HuH-7.5 (cell line): Measurements from ENCODE around the gene MRPS35.
A peak's percentile ranks its signal among the peaks of the same experiment; 100 is the strongest.

Experiments
- DNase-seq: peaks from one replicate; pipeline ENCODE4 v3.0.0; 2011; ENCODE audit warnings: low spot score

Gene MRPS35

DNA sequence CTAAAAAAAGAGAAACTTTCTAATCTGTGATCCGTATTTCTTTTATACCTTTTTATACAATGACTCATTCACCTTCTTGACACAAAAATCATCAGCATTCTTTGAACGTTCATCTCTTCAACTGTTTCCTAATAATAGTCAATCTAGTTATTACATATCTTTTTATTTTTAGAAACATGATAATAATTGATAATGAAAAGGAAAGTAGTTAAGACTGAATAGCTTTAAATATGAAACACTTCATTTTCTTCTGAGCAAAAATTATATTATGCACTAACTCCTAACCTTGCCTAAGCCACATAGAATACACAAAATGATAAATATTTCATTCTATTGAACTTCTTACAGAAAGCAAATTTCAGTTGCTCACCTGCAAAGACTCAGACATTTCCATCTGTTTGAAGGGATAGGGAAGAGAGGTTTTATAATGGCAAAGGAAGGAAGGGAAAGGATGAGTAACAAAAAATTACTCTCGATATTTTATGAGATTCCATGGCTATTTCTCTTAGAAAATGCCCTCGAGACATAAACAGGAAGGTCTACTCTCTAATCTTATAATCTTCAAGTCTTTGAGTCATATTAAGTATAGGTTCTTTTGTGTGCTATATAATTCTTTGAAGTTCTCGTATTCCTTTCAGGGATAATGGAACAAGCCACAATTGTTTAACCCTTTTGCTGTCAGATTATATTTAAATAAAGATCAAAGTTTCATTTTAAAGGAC lies 61.9 kb downstream of the MRPS35 start:
- DNase-seq, result no peak

DNA sequence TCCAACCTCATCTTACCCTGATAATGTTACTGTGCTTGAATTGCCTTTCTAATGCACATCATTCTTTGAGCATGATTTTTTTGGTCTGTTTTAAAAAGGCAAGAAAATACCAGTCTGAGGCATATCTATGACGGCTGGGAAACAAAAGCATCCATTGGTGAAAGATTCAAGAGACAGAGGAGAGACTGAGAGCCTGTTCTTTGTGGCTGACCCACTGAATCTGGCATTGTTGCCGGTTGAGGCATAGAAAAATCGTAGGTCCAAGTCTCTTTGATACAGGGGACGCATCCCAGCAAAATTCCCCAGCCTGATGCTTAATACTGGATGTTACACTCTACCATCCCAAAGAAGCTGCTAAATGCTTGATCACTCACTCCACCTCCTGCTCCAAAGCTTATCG lies 66.5 kb downstream of the MRPS35 start:
- DNase-seq, result no peak

DNA sequence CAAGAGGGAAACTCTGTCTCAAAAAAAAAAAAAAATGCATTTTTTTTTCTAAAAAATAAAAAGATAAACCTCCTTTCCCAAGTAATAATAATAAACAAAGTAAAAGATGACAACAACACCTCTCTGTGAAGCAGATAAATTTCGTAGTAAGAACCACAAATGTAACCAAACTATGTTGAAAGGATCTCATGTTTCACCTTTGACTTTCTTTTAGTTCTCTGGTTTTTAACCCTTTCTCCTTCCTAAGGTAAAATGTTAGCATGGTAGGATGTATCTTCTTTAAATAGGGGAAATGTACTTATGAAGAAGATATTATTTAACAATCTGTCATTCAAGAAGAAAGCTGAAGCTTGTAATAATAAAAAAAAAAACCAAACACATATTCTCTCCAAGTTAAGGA lies 67.6 kb downstream of the MRPS35 start:
- no peak for DNase-seq

DNA sequence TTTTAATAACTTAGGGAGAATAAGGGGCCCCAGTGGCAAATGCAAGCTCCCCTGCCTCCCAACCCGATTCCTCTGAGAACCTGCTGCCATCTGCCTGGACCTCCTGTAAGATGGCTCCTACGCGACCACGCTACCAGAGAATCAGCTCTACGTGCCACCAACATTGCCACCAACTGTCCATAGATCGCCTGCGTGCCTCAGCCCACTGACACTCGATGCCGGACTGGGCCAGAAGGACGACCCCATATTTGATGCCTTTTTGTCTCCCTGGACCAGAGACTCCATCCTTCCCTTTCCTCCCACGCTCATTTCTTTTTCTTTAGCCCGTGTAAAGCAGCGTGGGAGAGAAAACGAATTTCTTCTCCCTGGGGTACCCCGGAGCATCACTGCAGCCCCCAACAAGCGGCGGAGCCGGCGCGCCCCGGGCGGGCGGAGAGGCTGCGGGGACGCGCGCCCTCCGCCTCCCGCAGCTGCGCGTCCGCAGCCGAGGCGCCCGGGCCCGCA lies 68.8 kb downstream of the MRPS35 start:
- peak; percentile 20 for DNase-seq

DNA sequence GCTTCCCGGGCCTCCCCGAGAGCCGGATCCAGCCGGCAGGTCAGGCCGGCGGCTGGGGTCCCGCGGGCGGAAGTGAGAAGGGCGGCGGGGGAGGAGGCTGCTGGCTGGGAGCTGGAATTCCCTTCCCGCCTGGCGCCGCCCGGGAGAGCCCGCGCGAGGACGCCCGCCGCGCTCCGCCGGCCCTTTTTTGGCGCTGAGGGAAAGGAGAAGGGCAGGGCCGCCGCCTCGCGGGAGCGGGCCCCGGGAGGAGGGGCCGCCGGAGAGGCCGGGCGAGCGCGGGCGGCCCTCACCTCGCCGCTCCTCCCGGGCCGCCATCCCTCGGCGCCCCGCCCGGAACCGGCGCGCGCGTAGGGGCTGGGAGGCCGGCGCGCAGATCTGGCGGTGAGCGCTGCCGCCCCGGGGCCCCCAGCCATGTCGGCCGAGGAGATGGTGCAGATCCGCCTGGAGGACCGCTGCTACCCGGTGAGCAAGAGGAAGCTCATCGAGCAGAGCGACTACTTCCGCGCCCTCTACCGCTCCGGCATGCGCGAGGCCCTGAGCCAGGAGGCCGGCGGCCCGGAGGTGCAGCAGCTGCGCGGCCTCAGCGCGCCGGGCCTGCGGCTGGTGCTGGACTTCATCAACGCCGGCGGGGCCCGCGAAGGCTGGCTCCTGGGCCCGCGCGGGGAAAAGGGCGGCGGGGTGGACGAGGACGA lies 69.4 kb downstream of the MRPS35 start, which contains the start of the genes KLHL42 and MANSC4:
Gene KLHL42, plus strand, starts transcription at position 314 of the 692 bp plus-strand sequence. Its CDS starts 98 bp downstream, at position 412.
Gene MANSC4, minus strand, starts transcription at position 317 of the 692 bp plus-strand sequence. CDS start 8,960 bp downstream, outside the sequence.
- peak; percentile 64 for DNase-seq

DNA sequence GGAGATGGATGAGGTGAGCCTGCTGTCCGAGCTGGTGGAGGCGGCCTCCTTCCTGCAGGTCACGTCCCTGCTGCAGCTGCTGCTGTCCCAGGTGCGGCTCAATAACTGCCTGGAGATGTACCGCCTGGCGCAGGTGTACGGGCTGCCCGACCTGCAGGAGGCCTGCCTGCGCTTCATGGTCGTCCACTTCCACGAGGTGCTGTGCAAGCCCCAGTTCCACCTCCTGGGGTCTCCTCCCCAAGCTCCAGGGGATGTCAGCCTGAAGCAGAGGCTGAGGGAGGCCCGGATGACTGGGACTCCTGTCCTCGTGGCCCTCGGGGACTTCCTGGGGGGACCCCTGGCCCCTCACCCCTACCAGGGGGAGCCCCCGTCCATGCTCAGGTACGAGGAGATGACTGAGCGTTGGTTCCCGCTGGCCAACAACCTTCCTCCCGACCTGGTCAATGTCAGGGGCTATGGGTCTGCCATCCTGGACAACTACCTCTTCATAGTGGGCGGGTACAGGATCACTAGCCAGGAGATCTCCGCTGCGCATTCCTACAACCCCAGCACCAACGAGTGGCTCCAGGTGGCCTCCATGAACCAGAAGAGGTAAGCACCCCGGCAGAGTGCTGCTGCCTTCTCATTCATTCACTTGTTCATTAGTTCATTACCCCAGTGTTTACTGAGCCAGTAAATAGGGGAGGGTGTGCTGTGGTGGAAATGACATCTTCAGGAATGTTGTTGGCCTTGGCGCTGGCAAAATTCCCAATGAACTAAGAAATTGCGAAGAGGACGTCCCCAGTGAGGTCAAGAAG lies 70.2 kb downstream of the MRPS35 start:
- peak; percentile 37 for DNase-seq

DNA sequence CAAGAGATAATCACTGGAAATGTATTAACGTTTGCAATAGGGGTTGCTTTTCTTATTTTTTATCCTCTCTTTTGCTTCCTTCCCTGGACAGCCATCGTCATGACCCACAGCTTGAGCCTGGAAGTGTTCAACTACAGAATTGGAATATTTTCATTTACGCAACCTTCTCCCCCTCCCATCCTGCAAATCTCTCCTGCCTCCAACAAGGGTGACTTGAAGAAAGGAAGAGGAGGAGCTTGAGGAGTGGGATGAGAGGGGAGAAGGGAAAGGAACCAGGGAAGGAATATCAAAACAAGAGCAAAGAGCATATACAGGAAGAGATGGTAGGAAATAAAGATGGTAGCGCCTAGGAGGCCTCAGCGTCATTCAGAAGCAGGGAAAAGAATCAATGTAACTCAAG lies 71.0 kb downstream of the MRPS35 start:
- no peak for DNase-seq

DNA sequence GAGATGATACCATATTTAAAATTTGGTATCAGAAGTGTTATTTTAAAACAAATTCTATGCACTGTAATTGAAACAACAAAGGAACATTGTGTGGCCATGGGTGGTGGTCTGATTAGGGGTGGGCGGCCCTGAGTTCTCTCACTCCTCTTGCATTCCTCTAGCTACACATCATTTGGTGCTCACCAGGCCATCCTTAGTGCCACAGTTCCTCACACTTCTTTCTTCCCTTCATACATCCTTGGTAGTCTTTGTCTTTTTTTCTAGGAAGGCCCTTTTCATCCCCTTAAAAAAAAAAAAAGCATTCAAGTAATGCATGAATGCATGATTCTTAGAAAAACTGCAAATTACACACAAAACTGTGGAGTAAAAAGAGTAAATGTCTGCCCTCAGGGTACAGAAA lies 71.8 kb downstream of the MRPS35 start:
- no peak for DNase-seq

DNA sequence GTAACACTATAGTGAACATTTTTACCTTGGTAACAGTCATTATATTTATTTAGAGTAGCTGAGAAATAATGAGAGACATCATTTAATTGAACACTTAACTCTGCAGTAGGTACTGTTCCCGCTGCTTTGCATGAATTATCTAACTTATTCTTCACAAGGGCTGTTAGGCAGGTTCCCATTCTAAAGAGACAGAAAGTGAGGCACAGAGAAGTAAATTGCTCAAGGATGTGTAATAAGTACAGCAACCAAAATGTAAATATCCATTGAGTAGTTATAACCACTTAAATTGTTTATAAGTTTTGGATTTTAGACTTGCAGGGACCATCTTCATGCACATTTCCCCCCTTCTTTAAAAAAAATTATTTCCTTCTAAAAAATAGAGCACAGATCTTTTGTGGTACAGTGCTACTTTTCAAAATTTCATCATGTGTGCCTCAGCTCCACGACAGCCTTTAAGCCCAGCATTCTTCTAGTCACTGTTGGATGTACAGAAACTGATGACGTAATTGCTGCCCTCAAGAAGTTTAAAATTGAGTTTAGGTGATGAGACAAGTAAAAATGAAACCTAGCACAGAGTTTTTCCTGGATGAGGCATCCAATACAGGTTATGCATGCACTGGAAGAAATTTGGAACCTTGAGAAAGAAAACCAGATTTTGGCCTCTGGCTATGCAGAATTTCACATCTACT lies 75.4 kb downstream of the MRPS35 start:
- DNase-seq, result no peak

DNA sequence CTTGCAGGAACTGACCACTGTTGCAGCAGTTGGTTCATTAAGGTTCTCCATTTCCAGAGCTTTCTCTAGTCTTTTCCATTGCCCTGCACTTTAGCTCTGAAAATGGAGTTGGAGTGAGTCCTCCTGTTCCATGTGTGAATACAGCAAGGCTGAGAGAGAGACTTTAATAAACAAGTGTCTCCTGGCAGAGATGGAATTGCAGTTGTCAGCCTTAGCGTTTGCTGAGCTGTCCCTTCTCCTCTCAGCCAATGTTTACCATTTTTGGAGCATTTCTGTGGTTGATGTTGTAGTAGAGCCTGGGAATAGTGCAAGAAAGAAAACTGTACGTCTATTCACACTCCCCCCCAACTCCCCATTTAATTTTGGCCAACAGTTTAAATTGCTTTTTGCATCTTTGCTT lies 76.9 kb downstream of the MRPS35 start:
- DNase-seq, result no peak

DNA sequence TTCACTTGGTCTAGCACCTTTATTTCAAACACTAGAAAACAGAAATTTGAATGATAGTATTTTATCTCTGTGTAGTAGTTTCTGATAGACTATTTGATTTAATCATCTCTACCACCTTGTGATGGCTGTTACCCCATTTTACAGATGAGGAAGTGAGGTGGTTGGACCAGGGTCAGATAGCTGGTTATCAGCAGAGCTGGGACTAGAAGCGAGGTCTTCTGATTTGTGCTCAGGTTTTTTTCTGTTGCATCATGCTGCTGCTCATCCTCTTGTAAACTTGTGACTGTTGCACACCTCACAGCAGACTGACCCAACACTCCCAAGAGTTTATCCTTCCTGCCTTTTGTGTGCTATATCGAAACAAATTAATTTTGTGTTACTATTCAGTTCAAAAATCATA lies 79.5 kb downstream of the MRPS35 start:
- no peak for DNase-seq

DNA sequence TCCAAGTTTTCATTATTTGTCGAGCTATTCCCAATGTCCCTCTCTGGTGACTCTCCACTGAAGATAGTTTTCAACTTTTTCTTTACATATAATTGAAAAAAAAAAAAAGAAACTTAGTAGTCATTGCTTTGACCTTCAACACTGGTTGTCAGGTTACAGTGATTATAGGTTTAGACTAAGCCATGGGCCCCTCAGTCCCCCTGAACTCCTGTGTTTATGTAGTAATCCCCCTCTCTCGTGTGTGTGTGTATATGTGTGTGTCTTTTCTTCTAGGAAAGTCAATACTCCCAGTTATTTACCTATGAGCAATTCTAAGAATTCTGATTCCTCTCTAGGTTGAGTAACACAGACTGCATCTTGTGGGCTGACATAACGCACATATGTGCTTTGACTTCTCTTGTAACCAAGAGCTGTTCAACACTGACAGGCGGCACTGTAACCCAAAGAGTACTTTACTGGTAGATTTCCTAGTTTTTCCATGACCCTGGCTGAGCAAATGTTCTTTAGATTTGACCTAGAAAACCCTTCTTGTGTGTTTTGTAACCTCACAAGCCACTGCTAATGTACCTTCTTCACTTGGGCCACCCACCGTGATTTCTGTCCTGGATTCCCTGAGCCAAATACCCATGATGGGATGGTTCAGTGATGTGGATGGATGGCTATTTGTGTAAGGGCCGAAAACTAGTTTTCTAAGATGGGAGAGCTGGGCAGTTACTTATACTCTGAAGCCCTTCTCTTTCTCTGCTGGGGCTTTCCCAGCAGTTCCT lies 84.4 kb downstream of the MRPS35 start:
- no peak for DNase-seq

DNA sequence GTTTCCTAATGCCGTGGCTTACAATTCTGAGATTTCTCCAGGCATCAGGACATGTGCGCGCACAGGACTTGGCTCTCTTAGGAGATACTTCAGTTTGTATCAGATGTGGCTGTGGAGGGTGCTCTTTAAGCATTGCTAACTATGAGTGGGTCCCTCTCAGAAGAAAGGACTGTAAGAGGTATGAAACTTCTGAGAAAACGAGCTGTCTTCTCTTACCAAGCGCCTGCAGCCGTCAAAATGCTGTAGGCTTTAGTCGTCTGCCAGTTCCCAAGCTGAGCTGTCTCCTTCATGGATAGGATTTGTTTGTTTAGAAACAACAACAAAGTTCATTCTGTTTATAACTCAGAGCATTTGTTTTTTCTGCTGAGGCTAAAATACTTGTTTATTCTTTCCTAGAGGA lies 85.5 kb downstream of the MRPS35 start:
- DNase-seq, result no peak

DNA sequence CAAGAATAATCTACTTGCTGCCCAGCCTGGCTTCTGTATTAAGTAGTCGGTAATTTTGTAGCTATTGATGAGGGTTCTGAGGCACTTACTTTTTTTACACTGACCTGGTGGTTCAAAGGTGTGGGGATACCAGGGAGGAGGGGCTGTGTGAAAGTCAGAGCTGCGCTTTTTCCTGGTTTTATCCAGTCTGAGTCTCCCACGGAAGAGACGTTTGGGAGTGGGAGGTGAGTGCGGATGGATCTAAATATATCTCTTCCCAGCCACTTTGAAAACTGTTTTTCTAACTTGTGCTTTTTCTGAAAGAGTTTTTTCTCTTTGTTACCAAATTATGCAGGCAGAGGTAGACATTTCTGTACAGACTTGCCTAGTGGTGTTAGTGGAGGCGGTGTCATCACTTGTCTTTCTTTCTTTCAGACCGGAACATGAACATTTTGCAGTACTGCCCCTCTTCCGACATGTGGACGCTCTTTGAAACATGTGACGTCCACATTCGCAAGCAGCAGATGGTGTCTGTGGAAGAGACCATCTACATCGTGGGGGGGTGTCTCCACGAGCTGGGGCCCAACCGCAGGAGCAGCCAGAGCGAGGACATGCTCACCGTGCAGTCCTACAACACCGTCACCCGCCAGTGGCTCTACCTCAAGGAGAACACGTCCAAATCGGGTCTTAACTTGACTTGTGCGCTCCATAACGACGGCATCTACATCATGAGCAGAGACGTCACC lies 86.8 kb downstream of the MRPS35 start:
- no peak for DNase-seq

DNA sequence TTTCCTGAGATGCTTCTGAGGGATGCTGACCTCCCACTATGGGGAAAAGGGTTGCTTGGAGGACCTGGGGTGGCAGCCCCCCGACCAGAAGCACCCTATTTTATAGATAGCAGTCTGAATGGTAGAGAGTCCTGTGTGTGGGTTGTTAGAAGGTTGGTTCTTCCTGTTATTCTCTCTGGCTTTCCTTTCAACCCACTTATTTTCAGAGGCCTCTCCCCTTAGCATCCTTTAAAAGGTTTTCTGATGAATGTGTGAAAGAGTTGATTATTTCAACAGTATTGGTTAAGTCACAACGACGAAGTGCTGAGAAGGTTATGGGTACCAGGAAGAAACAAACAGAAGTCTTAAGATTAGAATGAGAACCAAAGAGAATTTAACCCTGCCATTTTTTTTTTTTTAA lies 90.2 kb downstream of the MRPS35 start:
- no peak for DNase-seq

DNA sequence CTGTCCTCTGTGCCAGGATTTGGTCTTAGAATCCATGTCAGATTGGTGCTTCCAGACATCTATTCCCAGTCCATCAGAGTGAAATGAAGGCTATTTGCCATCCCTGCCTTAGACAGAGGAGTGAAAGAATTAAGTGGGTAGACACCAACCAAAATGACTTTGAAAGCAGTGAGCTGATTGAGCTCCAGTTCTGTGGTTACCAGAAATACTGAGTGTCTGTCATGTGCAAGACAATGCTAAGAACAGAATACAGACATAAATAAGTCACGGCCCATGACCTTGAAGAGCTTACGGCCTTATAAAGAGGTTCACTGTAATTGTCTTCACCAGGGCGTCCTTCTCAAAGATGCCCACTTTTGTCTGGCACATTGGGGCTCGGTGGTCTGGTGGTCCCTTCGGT lies 91.0 kb downstream of the MRPS35 start:
- DNase-seq, result no peak

DNA sequence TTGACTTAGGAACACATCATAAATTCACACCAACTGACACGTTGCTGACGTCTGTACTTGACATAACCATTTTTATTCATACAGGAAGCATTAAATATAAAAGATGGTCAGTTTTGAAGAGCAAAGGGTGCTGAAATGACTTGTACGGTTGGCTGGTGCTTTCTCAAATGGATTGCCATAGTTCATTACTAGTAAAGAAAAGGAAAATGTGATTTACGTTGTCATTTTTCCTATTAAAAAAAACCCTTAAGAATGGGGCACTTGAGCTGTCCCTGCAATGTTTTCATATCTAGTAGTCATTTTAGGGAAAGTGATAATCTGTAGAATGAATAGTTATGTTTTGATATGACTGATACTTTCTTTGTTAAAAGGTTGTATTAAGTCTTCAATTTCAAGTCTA lies 91.9 kb downstream of the MRPS35 start:
- DNase-seq, result no peak

DNA sequence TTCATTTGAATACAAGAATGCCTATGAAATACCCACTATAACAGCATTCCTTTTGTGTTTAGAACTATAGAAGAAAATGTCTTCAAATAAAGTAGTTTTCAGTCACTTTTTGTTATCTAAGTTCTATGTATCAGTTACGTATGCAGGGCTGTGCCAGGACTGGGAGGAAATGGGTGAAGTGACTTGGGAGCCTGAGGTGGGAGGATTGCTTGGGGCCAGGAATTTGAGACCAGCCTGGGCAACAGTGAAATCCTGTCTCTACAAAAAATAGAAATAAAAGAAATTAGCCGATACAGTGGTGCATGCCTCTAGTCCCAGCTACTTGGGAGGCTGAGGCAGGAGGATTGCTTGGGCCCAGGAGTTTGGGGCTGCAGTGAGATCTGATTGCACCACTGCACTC lies 92.3 kb downstream of the MRPS35 start:
- no peak for DNase-seq

DNA sequence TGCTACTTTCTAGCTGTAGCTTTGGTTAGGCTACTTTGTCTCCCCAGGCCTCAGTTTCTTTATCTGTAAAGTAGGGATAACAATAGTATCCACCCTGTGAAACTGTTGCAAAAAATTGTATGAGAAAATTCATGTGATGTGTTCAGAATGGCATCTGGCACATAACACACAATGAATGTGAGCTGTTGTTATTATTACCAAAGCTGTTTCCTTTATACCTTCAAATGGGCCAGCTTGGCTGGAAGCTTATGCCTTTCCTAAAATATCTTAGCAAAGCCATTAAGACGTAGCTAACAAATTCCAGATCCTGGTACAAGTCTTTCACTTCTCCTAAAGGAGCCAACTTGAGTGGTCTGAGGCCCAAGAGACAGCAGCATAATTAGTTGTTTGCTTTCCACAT lies 94.6 kb downstream of the MRPS35 start:
- DNase-seq, result no peak
